HUES48 (cell line): Measurements from ENCODE around the gene NR2E1.

Source experiments
- H3K27ac ChIP-seq: one replicate; pipeline ENCODE4 v1.7.0; 2013; ENCODE audit warnings: low read depth, low read length, inconsistent platforms
- H3K27me3 ChIP-seq: 2 replicates; pipeline ENCODE4 v1.6.1; 2013; ENCODE audit warnings: mild to moderate bottlenecking, low read length; ENCODE audit not compliant: control insufficient read depth, insufficient read depth
- H3K36me3 ChIP-seq: 2 replicates; pipeline ENCODE4 v1.6.1; 2013; ENCODE audit warnings: low read length; ENCODE audit not compliant: control insufficient read depth, insufficient read depth
- H3K4me1 ChIP-seq: 2 replicates; pipeline ENCODE4 v1.6.1; 2013; ENCODE audit warnings: mild to moderate bottlenecking, low read length; ENCODE audit not compliant: control insufficient read depth, insufficient read depth
- H3K4me3 ChIP-seq: 2 replicates; pipeline ENCODE4 v1.5.1; 2013; ENCODE audit warnings: mild to moderate bottlenecking, low read depth, low read length
- H3K9ac ChIP-seq: 2 replicates; pipeline ENCODE4 v1.6.1; 2013; ENCODE audit warnings: mild to moderate bottlenecking, low read depth, low read length, moderate library complexity
- H3K9me3 ChIP-seq: 2 replicates; pipeline ENCODE4 v1.6.1; 2013; ENCODE audit warnings: low read length; ENCODE audit not compliant: control insufficient read depth, insufficient read depth

The NR2E1 gene

GRCh38 chr6:108156180-108156937, 9.5 kb upstream of the NR2E1 start:
- H3K9ac ChIP-seq, result no peak overlapping the region
- H3K36me3 ChIP-seq, result no peaks in the 10 kb centered on the region
- no peak overlapping the region for H3K4me3 ChIP-seq
- H3K9me3 ChIP-seq, result no peaks in the 10 kb centered on the region
- peaks cover 17% of the 10 kb centered on the region for H3K4me1 ChIP-seq
- peaks cover 88% of the 10 kb centered on the region for H3K27me3 ChIP-seq
- no peak overlapping the region for H3K27ac ChIP-seq

- 0 out of 2 replicates have a peak overlapping the region, but pooled peaks have one; percentile 15 for H3K4me3 ChIP-seq
- no peak overlapping the region for H3K9ac ChIP-seq
- peaks cover 17% of the 10 kb centered on the region for H3K4me1 ChIP-seq
- no peaks in the 10 kb centered on the region for H3K9me3 ChIP-seq
- peaks cover 91% of the 10 kb centered on the region for H3K27me3 ChIP-seq
- H3K27ac ChIP-seq, result no peak overlapping the region
- H3K36me3 ChIP-seq, result no peaks in the 10 kb centered on the region
Observed at GRCh38 chr6:108156938-108157233, 8.9 kb upstream of the NR2E1 start.

- Histone ChIP-seq H3K9ac (no peak overlapping the region), H3K9me3 (no peaks in the 10 kb centered on the region), H3K27ac (peak overlapping the region; percentile 24), H3K4me1 (peaks cover 17% of the 10 kb centered on the region), H3K4me3 (peak overlapping the region; percentile 15; the same call in 1 of the 2 replicates), H3K27me3 (peaks cover 96% of the 10 kb centered on the region), H3K36me3 (no peaks in the 10 kb centered on the region)
Observed at GRCh38 chr6:108157234-108157980, 8.4 kb upstream of the NR2E1 start.

- Histone ChIP-seq H3K9ac (no peak overlapping the region), H3K4me3 (peak overlapping the region; percentile 15; the same call in 1 of the 2 replicates), H3K9me3 (no peaks in the 10 kb centered on the region), H3K27ac (peak overlapping the region; percentile 24), H3K36me3 (no peaks in the 10 kb centered on the region), H3K4me1 (peaks cover 17% of the 10 kb centered on the region), H3K27me3 (peaks cover 100% of the 10 kb centered on the region)
Observed at GRCh38 chr6:108157981-108158525, 7.8 kb upstream of the NR2E1 start.

DNA sequence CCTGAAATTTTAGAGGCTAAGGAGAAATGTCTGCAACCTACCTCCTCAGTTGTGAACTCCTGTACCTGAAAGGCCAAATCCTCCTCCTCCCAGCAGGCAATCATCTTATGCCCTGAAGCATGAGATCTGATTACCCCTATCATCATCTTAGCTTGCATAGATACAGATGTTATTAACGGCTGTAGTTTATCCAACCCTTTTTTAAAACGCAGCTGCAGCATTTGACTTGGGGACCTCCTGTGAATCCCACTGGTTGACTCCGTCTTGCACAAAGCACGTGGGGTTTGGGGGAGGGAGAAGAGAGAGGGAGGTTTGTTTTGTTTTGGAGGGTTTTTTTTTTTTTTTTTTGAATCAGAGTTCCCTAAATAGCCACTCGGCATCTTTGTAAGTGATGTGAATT, 5.8 kb upstream of the NR2E1 start:
- H3K9me3 ChIP-seq, result no peaks in the 10 kb centered on the region
- H3K4me3 ChIP-seq, result no peak overlapping the region
- H3K27ac ChIP-seq, result no peak overlapping the region
- H3K4me1 ChIP-seq, result peaks cover 22% of the 10 kb centered on the region
- H3K36me3 ChIP-seq, result no peaks in the 10 kb centered on the region
- no peak overlapping the region for H3K9ac ChIP-seq
- H3K27me3 ChIP-seq, result peaks cover 100% of the 10 kb centered on the region

GRCh38 chr6:108161724-108162282, 4.0 kb upstream of the NR2E1 start:
- Histone ChIP-seq H3K27me3 (peaks cover 100% of the 10 kb centered on the region), H3K36me3 (no peaks in the 10 kb centered on the region), H3K27ac (no peak overlapping the region), H3K9me3 (no peaks in the 10 kb centered on the region), H3K4me1 (peaks cover 27% of the 10 kb centered on the region), H3K4me3 (no peak overlapping the region), H3K9ac (no peak overlapping the region)

GRCh38 chr6:108163267-108163643, 2.6 kb upstream of the NR2E1 start:
- H3K4me3 ChIP-seq, result no peak overlapping the region
- peaks cover 100% of the 10 kb centered on the region for H3K27me3 ChIP-seq
- H3K9me3 ChIP-seq, result no peaks in the 10 kb centered on the region
- no peak overlapping the region for H3K9ac ChIP-seq
- H3K36me3 ChIP-seq, result no peaks in the 10 kb centered on the region
- H3K27ac ChIP-seq, result no peak overlapping the region
- peaks cover 33% of the 10 kb centered on the region for H3K4me1 ChIP-seq

GRCh38 chr6:108163644-108164542, 1.9 kb upstream of the NR2E1 start:
- no peaks in the 10 kb centered on the region for H3K9me3 ChIP-seq
- no peak overlapping the region for H3K9ac ChIP-seq
- H3K4me3 ChIP-seq, result peak overlapping the region; percentile 55; the same call in 1 of the 2 replicates
- no peaks in the 10 kb centered on the region for H3K36me3 ChIP-seq
- peaks cover 100% of the 10 kb centered on the region for H3K27me3 ChIP-seq
- peaks cover 39% of the 10 kb centered on the region for H3K4me1 ChIP-seq
- no peak overlapping the region for H3K27ac ChIP-seq

DNA sequence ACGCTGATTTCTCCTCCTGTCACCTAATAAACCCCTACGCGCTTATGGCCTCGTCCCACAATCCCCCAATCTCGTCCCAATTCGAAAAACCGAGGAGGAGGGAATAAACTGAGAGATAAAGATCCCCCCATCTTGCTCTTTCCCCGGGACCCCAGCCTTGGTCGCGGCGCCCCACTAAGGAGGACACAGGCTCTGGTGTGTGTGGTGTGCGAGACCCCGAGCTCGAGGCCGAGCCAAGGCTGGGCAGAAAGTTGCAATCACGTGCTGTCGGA, 1.3 kb upstream of the NR2E1 start:
- H3K9ac ChIP-seq, result no peak overlapping the region
- H3K4me1 ChIP-seq, result peaks cover 45% of the 10 kb centered on the region
- no peaks in the 10 kb centered on the region for H3K9me3 ChIP-seq
- H3K27ac ChIP-seq, result no peak overlapping the region
- H3K36me3 ChIP-seq, result no peaks in the 10 kb centered on the region
- H3K4me3 ChIP-seq, result peak overlapping the region; percentile 55
- peaks cover 100% of the 10 kb centered on the region for H3K27me3 ChIP-seq

DNA sequence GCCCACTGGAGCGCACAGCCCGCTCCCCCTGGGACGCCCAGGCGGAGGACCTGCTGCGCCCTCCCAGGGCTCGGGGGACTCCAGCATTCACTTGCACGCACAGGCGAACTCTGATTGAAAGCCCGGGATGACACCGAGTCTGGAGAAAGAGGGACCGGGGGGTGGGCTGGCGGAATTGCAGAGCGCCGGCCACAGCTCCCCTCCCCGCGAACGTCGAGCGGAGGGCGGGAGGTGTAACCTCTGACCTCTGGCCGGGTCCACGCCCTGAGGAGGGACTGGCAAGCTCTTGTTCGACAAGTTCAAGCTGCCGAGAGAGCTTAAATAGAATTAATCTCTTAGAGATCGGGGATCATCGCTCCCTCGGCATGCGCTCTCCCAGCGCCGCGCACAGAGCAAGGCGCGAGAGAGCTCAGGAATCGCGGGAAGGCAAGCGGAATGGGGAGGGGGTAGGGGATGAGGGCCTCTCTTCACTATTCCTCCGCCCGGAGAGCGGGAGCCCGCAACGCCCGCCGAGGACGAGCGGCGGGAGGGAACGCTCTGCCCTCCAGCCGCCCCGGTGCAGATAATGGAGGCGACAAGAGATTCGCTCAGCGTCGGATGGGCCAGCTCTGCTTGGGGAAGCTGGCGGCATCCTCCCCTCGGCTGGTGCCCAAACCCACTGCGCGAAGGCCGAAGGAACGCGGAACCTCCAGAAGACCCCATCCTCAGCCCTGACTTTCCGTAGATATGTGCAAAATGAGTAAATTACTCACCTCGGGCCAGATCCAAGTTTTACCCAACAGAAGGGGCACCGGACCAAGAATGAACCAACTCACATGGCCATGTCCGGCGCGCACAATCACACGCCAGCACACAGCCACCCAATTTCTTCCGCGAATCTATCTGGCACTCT, 761 bp upstream of the NR2E1 start:
- H3K9me3 ChIP-seq, result no peaks in the 10 kb centered on the region
- H3K4me1 ChIP-seq, result peaks cover 46% of the 10 kb centered on the region
- no peak overlapping the region for H3K9ac ChIP-seq
- H3K36me3 ChIP-seq, result no peaks in the 10 kb centered on the region
- no peak overlapping the region for H3K27ac ChIP-seq
- H3K4me3 ChIP-seq, result peak overlapping the region; percentile 55
- peaks cover 100% of the 10 kb centered on the region for H3K27me3 ChIP-seq
